GM12878 (cell line): ENCODE results near the gene GRK5. TPM values are rescaled to one million over a fixed set of nuclear protein-coding genes. Genes with fewer than 3 reads are reported as not detected.

ENCODE experiments used
- ATAC-seq: fragments of 200-7000 bp; cut with Tn5 transposase; 3 replicates; pipeline ENCODE4 v1.9.1; 2020; ENCODE audit warnings: mild to moderate bottlenecking, moderate library complexity
- BruUV-seq: library from RNA; stranded (reverse); fragments of 400-500 nt; replicated peaks from 2 replicates; lab custom pipeline; 2021; lab: Mats Ljungman, UMichigan
- CTCF ChIA-PET: fragments of 300-600 bp; sonication (Branson Sonifier 250); formaldehyde crosslinking; extraction: SDS; loops from one replicate; lab custom pipeline; 2021; ENCODE audit warnings: inconsistent platforms; lab: Yijun Ruan, JAX
- POLR2A ChIA-PET: fragments of 350-600 bp; formaldehyde crosslinking; extraction: SDS; loops from one replicate; lab custom pipeline; 2021; ENCODE audit warnings: inconsistent platforms; lab: Charles Lee
- RAD21 ChIA-PET: fragments of 300-600 bp; sonication (Branson Sonifier 250); formaldehyde crosslinking; loops from one replicate; lab custom pipeline; 2023; ENCODE audit warnings: antibody characterized with exemption; ENCODE audit not compliant: unreplicated experiment; lab: Charles Lee
- SMC1A ChIA-PET: fragments of 300-600 bp; sonication (Branson Sonifier 250); formaldehyde crosslinking; loops from one replicate; lab custom pipeline; 2023; ENCODE audit not compliant: unreplicated experiment, uncharacterized antibody; lab: Charles Lee
- DNase-seq: peaks from one replicate; pipeline ENCODE4 v3.0.0-alpha.2; 2011; ENCODE audit warnings: low read depth, low spot score
- FAIRE-seq: peaks from 3 replicates; lab custom pipeline; 2011; peaks lifted over from hg19 to GRCh38; lab: Jason Lieb, UNC
- H2AFZ ChIP-seq: 2 replicates; pipeline ENCODE4 v1.6.0; 2011; ENCODE audit warnings: low read depth, low read length, control low read depth; ENCODE audit not compliant: control insufficient read depth
- H3K27ac ChIP-seq: 2 replicates; pipeline ENCODE4 v1.5.1; 2011; ENCODE audit warnings: control low read depth; ENCODE audit not compliant: control insufficient read depth, insufficient read depth
- H3K27me3 ChIP-seq, 2 experiments: replicated peaks in 1 of 2; 2 replicates each; pipeline versions ENCODE4 v1.6.0 to v1.6.1; 2011; ENCODE audit warnings: low read length in 1 of 2; ENCODE audit not compliant: control insufficient read depth in 2 of 2, insufficient read depth in 2 of 2
- H3K36me3 ChIP-seq, 2 experiments: 2 replicates each; pipeline ENCODE4 v1.5.1; 2011; ENCODE audit warnings: low read length in 1 of 2; ENCODE audit not compliant: control insufficient read depth in 2 of 2, insufficient read depth in 2 of 2
- H3K4me1 ChIP-seq: 2 replicates; pipeline ENCODE4 v1.6.1; 2011; ENCODE audit warnings: mild to moderate bottlenecking, low read length, moderate library complexity, mixed read lengths; ENCODE audit not compliant: control insufficient read depth, insufficient read depth
- H3K4me2 ChIP-seq: 2 replicates; pipeline ENCODE4 v1.6.0; 2011; ENCODE audit warnings: control low read depth; ENCODE audit not compliant: control insufficient read depth, insufficient read depth
- H3K4me3 ChIP-seq: fragments of 200-600 bp; sonication (generic); 2 replicates; pipeline ENCODE4 v1.5.1; 2016
- H3K79me2 ChIP-seq: 2 replicates; pipeline ENCODE4 v1.6.0; 2011; ENCODE audit warnings: low read length; ENCODE audit not compliant: control insufficient read depth, insufficient read depth
- H3K9ac ChIP-seq: 2 replicates; pipeline ENCODE4 v1.8.0; 2011; ENCODE audit warnings: low read length, control low read depth, mixed read lengths; ENCODE audit not compliant: control insufficient read depth, insufficient read depth
- H3K9me3 ChIP-seq: replicated peaks from 3 replicates; pipeline ENCODE4 v1.5.1; 2011; ENCODE audit warnings: mild to moderate bottlenecking, low read length; ENCODE audit not compliant: control insufficient read depth, insufficient read depth
- H4K20me1 ChIP-seq: 2 replicates; pipeline ENCODE4 v1.6.0; 2011; ENCODE audit not compliant: control insufficient read depth, insufficient read depth
- BACH1 ChIP-seq: fragments of 450-650 bp; IDR thresholded peaks from 2 replicates; pipeline ENCODE4 v1.6.1; 2017; ENCODE audit warnings: mild to moderate bottlenecking, borderline replicate concordance
- BRCA1 ChIP-seq: IDR thresholded peaks from 2 replicates; pipeline ENCODE4 v1.6.1; 2011; ENCODE audit warnings: low read depth, low read length, improper control_type of control experiment
- ETV6 ChIP-seq, 2 experiments: fragments of 450-650 bp in 1 of 2; IDR thresholded peaks in 1 of 2; conservative IDR thresholded peaks in 1 of 2; 2 replicates each; pipeline ENCODE4 v1.6.1; 2014; ENCODE audit warnings: antibody characterized with exemption in 1 of 2, borderline replicate concordance in 1 of 2, low read depth in 1 of 2, mild to moderate bottlenecking in 1 of 2, moderate library complexity in 1 of 2
- FOS ChIP-seq: IDR thresholded peaks from 3 replicates; pipeline ENCODE4 v1.6.1; 2011; ENCODE audit warnings: borderline replicate concordance; ENCODE audit not compliant: insufficient read length; ENCODE audit errors: extremely low read depth
- GATAD2B ChIP-seq: fragments of 450-650 bp; conservative IDR thresholded peaks from 2 replicates; pipeline ENCODE4 v1.6.1; 2017; ENCODE audit warnings: low read depth, mild to moderate bottlenecking, moderate library complexity
- HDAC2 ChIP-seq: fragments of 200-600 bp; sonication (generic); IDR thresholded peaks from 2 replicates; pipeline ENCODE4 v1.6.1; 2017
- JUNB ChIP-seq: IDR thresholded peaks from 2 replicates; pipeline ENCODE4 v1.6.1; 2016; ENCODE audit warnings: antibody characterized with exemption, mild to moderate bottlenecking
- KAT2A ChIP-seq: conservative IDR thresholded peaks from 2 replicates; pipeline ENCODE4 v1.6.1; 2011; ENCODE audit warnings: low read depth, low read length; ENCODE audit not compliant: control insufficient read depth
- MTA3 ChIP-seq: IDR thresholded peaks from 2 replicates; pipeline ENCODE4 v1.6.1; 2012; ENCODE audit warnings: low read length, inconsistent platforms, borderline replicate concordance
- PML ChIP-seq: IDR thresholded peaks from 2 replicates; pipeline ENCODE4 v1.6.1; 2012; ENCODE audit warnings: low read length, inconsistent platforms
- POLR2AphosphoS2 ChIP-seq: IDR thresholded peaks from 2 replicates; pipeline ENCODE4 v1.6.1; 2011; ENCODE audit warnings: low read depth, mild to moderate bottlenecking, low read length, improper control_type of control experiment, moderate library complexity
- POU2F2 ChIP-seq: IDR thresholded peaks from 3 replicates; pipeline ENCODE4 v1.6.1; 2011; ENCODE audit warnings: low read depth, mild to moderate bottlenecking, low read length, borderline replicate concordance
- RUNX3 ChIP-seq: IDR thresholded peaks from 2 replicates; pipeline ENCODE4 v1.6.1; 2012; ENCODE audit warnings: low read length, inconsistent platforms
- SIN3A ChIP-seq: IDR thresholded peaks from 2 replicates; pipeline ENCODE4 v1.6.1; 2012; ENCODE audit warnings: low read depth, low read length, improper control_type of control experiment
- SMC3 ChIP-seq: IDR thresholded peaks from 2 replicates; pipeline ENCODE4 v1.6.1; 2011; ENCODE audit warnings: low read length, improper control_type of control experiment, borderline replicate concordance
- SP1 ChIP-seq: IDR thresholded peaks from one replicate; pipeline ENCODE4 v1.6.1; 2011; ENCODE audit warnings: low read depth, low read length
- SUZ12 ChIP-seq: fragments of 200-600 bp; sonication (generic); IDR thresholded peaks from one replicate; pipeline ENCODE4 v1.6.1; 2018; ENCODE audit warnings: antibody characterized with exemption, mild to moderate bottlenecking; ENCODE audit not compliant: unreplicated experiment
- YY1 ChIP-seq: IDR thresholded peaks from 2 replicates; pipeline ENCODE4 v1.6.1; 2011; ENCODE audit warnings: low read depth, mild to moderate bottlenecking, low read length
- WGBS: methylation state at CpG from one replicate; pipeline ENCODE4 v1.1.6; 2016; ENCODE audit warnings: low lambda C conversion rate; ENCODE audit not compliant: insufficient replicate concordance, insufficient coverage; ENCODE audit errors: missing lambda C conversion rate; 5-methylcytosine and 5-hydroxymethylcytosine counted together
- in situ Hi-C: fragments of 300-500 bp; cut with MboI; formaldehyde crosslinking; loops from 9 replicates; pipeline ENCODE4 v1.14.3; 2018; ENCODE audit warnings: mixed read lengths
- intact Hi-C: fragments of 100-400 bp; cut with micrococcal nuclease; formaldehyde crosslinking; loops from one replicate; pipeline ENCODE4 v1.14.2; 2022; ENCODE audit not compliant: unreplicated experiment
- polyA plus RNA-seq, 11 experiments: library from polyadenylated mRNA; depleted of rRNA in 4 of 11; unstranded in 6 of 11; stranded (reverse) in 5 of 11; fragments of >200 nt; fragmentation: Nextera tagmentation in 4 of 11; fragmentation: Illumina TruSeq in 1 of 11; extraction: Ambion mirVana in 4 of 11; extraction: Trizol in 1 of 11; gene quantifications; 1 replicate in 1 of 11; 2 replicates in 10 of 11; pipeline versions ENCODE4 v1.2.1 to v1.2.3, GENCODE V29; 2011 to 2016; ENCODE audit warnings: inconsistent platforms in 2 of 11, missing spikeins in 2 of 11, low read depth in 1 of 11
- total RNA-seq, 4 experiments: library from RNA; depleted of rRNA in 3 of 4; stranded (reverse); fragments of >200 nt in 3 of 4; fragmentation: Illumina TruSeq in 1 of 4; extraction: Trizol in 1 of 4; gene quantifications; 2 replicates each; pipeline versions ENCODE4 v1.2.1 to v1.2.3, GENCODE V29; 2013 to 2021
- TF ChIP-seq, protein P1 (sequence below): IDR thresholded peaks from 2 replicates; pipeline ENCODE4 v1.6.1; 2012; ENCODE audit warnings: low read depth, low read length, improper control_type of control experiment
- TF ChIP-seq, protein P2 (sequence below): fragments of 450-650 bp; IDR thresholded peaks from 2 replicates; pipeline ENCODE4 v1.6.1; 2018; ENCODE audit warnings: mild to moderate bottlenecking, low read depth, moderate library complexity; ENCODE audit not compliant: partially characterized antibody

Gene GRK5
- total and polyA plus RNA-seq, 10 of the 15 experiments (the other 5 are each of a cell fraction or from before 2014, with no cell fraction given), result 0.11 to 22.1 (median 10.0) TPM

DNA sequence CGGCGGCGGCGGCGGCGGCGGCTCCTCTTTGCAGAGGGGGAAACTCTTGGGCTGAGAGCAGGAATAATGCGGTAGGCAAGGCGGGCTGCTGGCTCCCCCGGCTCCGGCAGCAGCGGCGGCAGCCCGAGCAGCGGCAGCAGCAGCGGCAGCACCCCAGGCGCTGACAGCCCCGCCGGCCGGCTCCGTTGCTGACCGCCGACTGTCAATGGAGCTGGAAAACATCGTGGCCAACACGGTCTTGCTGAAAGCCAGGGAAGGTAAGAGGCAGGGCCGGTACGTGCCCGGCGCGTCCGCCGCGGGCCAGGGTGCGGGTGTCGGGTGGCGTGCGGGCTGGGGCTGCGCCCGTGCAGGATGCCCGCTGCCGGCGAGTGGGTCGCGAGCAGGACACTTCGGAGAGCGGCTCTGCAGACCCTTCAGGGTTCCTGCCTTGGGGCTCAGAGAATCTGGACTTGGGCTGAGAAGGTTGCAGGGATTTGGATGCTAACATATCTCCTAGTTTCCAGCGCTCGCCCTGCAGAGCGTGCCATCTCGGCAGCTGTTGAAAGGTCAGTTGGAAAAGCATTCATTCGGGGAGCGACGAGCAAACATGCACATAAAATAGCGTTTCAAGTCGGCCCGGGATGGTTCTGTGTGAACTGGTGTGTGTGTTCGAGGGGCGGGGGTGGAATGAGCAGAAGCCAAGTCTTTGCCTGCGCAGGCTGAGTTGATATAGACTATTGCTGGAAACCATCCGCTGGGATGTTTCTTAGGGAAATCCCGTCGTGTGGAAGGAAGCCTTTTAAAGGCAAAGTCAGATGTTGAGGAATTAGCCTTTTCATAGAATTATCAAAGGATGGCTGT is 562 bp downstream of the GRK5 start:
- intact Hi-C loops, result loop anchor here (1.0 to 5.0 kb wide), 7 partner anchors 61 to 444 kb away; partner anchors contain the start of genes BAG3, RGS10 and TIAL1
- Histone ChIP-seq H4K20me1 (no peaks in the 10 kb centered on the region), H3K27ac (peak overlapping the region; percentile 80), H3K36me3 (no peaks in the 10 kb centered on the region), H3K4me1 (peaks cover 17% of the 10 kb centered on the region), H2AFZ (peak overlapping the region; percentile 49), H3K27me3 (no peaks in the 10 kb centered on the region), H3K9ac (peak overlapping the region; percentile 70), H3K9me3 (no peaks in the 10 kb centered on the region), H3K79me2 (peaks cover 52% of the 10 kb centered on the region), H3K4me2 (peak overlapping the region; percentile 51), H3K4me3 (peak overlapping the region; percentile 80)
- ChIA-PET POLR2A (interaction anchor here (1.2 to 1.6 kb wide), 5 partner anchors 63 to 389 kb away, joined by 3 to 11 read pairs (median 3); partner anchors contain the start of gene TIAL1), RAD21 (interaction anchor here (0.8 to 3.8 kb wide), 25 partner anchors 9 to 497 kb away, joined by 3 to 46 read pairs (median 5); partner anchors contain the start of genes PRDX3, RGS10 and SFXN4), CTCF (interaction anchor here (0.6 to 4.6 kb wide), 25 partner anchors 10 to 533 kb away, joined by 3 to 43 read pairs (median 3); partner anchors contain the start of genes BAG3 and RGS10), SMC1A (interaction anchor here (0.6 to 5.3 kb wide), 17 partner anchors 8 to 285 kb away, joined by 3 to 28 read pairs (median 5); no protein-coding TSS in a partner anchor)
- FAIRE-seq (peak; percentile 27), DNase-seq (no peak), ATAC-seq (peak; percentile 21)
- in situ Hi-C loops, result loop anchor here (5.0 kb wide), 1 partner anchor 284 kb away; no protein-coding TSS in a partner anchor
- no TSS peak for BruUV-seq
- 2% methylated on average over 52 of the region's 62 CpGs for WGBS
- TF ChIP-seq MTA3 (no peak), GATAD2B (peak; percentile 45; the same call in 1 of the 2 replicates), BRCA1 (no peak), SP1 (no peak), BACH1 (0 out of 2 replicates have a peak, but pooled peaks have one; percentile 9), SMC3 (no peak), KAT2A (no peak), POU2F2 (no peak), PML (no peak), ETV6 (conservative IDR thresholded peaks at IDR 0.05 in 1 of 2, IDR thresholded peaks at IDR 0.05 in 1 of 2; ENCODE audit: borderline replicate concordance in 1 of 2, low read depth in 1 of 2) (no peak), FOS (no peak), HDAC2 (no peak), SUZ12 (no peak), POLR2AphosphoS2 (no peak), RUNX3 (0 out of 2 replicates have a peak, but pooled peaks have one; percentile 9), JUNB (no peak), YY1 (no peak), SIN3A (no peak)
- TF ChIP-seq, protein P1, sequence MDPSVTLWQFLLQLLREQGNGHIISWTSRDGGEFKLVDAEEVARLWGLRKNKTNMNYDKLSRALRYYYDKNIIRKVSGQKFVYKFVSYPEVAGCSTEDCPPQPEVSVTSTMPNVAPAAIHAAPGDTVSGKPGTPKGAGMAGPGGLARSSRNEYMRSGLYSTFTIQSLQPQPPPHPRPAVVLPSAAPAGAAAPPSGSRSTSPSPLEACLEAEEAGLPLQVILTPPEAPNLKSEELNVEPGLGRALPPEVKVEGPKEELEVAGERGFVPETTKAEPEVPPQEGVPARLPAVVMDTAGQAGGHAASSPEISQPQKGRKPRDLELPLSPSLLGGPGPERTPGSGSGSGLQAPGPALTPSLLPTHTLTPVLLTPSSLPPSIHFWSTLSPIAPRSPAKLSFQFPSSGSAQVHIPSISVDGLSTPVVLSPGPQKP, result no peak
- TF ChIP-seq, protein P2, sequence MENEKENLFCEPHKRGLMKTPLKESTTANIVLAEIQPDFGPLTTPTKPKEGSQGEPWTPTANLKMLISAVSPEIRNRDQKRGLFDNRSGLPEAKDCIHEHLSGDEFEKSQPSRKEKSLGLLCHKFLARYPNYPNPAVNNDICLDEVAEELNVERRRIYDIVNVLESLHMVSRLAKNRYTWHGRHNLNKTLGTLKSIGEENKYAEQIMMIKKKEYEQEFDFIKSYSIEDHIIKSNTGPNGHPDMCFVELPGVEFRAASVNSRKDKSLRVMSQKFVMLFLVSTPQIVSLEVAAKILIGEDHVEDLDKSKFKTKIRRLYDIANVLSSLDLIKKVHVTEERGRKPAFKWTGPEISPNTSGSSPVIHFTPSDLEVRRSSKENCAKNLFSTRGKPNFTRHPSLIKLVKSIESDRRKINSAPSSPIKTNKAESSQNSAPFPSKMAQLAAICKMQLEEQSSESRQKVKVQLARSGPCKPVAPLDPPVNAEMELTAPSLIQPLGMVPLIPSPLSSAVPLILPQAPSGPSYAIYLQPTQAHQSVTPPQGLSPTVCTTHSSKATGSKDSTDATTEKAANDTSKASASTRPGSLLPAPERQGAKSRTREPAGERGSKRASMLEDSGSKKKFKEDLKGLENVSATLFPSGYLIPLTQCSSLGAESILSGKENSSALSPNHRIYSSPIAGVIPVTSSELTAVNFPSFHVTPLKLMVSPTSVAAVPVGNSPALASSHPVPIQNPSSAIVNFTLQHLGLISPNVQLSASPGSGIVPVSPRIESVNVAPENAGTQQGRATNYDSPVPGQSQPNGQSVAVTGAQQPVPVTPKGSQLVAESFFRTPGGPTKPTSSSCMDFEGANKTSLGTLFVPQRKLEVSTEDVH, result no peak
